GM19395 (cell line): Measurements from ENCODE around the gene EFHC2.
"Not testable (repeated sequence)": the region's sequence is repeated elsewhere in the genome, so short reads cannot be mapped to it uniquely, and the experiment has no call there.

ENCODE experiments used
- ATAC-seq: cut with Tn5 transposase; IDR thresholded peaks from one replicate; pipeline ENCODE4 v1.9.1; 2021; ENCODE audit warnings: mild to moderate bottlenecking, moderate library complexity; ENCODE audit not compliant: unreplicated experiment

Gene EFHC2

DNA sequence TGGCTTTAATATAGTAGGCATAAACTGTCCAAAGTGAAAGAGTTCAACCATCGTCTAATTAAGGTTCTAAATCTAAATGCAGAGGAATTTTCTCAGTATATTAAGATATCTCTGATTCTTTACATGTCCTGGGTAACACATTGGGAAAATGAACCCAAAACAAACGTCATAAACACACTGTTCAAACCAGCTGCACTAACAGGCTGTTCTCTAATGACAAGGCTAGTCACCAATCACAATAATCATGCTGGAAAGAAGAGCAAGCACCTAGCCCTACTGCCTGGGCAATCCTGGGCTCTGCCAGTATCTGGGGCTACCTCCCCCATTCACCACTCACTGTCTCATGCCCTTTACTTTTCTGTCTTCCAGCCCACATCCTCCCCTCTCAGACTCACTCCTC, 107.9 kb downstream of the EFHC2 start:
- no peak for ATAC-seq

- ATAC-seq = no peak
These were observed 108.9 kb downstream of the EFHC2 start for GRCh38 chrX:44234541-44234940.

- ATAC-seq = no peak
These were observed 109.4 kb downstream of the EFHC2 start for GRCh38 chrX:44234116-44234515.

DNA sequence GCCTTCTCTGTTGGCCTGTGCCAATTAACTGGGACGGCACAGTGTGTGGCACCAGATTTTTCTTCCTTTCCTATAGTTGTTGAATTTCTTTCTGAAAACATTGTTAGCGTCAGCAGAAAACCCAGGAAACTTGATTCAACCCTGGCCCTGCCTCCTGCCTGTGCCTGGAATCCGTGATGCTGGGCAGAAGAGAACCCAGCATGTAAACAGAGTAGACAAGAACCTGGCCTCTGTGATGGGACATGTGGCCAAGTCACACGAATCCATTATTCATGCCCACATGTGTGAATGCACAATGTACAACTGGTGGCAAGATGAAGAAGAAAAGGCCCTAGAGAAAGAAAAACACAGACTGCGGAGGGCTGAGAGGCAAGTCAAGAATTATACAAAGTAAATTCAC, 111.4 kb downstream of the EFHC2 start:
- no peak for ATAC-seq

DNA sequence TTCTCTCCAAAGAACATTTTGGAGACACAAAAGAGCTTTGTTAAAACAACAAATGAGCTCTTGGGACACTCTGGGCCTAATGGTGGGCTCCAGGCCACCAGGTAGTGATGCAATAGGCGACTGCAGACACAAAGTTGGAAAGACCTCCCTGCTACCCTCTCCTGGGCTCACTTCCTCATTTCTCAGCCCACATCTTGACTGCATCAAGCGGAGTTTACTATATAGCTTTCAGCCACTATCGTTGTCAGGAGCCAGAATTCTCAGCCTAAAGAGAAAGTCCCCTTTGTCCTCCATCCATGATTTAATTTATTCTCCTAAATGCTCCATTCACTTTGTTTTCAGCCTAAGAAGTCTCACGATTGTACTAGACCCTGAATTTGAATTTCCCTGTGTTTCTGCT, 114.9 kb downstream of the EFHC2 start:
- peak; percentile 82 for ATAC-seq

DNA sequence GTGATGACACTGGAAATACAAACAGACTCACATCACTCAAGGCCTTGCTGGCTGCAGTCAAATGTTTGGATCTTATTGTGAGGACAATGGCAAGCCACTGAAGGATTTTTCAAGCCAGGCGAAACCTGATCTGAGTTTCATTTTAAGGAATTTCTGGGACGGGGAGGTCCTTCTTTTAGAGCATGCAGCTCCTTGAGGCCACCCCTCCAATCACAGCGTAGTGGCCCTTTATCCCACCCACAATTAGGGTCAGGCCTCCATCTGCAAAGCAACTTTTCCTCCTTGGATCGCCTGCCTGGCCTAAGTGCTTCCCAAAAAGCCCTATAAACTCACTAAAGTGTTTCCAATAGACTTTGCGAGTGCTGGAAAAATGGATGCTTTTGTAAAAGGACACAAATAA, 115.5 kb downstream of the EFHC2 start:
- no peak for ATAC-seq

DNA sequence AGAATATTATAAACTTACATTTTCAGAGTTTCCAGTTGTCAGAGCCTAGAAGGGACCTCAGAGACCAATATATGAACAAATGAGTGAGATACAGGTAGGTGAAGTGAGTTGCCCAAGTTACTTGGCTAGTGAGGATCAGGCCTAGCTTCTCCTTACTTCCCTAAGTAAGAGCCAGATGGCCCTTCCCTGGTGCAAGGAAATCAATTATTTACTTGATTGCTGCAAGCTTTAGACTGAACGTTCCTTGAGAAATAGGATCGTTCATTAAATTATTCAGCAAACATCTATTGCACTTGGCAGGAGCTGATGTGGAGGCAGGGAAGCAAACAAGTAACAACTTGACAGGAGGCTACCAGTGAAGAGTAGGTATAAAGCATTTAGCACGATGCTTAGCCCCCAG, 117.8 kb downstream of the EFHC2 start:
- ATAC-seq = no peak

DNA sequence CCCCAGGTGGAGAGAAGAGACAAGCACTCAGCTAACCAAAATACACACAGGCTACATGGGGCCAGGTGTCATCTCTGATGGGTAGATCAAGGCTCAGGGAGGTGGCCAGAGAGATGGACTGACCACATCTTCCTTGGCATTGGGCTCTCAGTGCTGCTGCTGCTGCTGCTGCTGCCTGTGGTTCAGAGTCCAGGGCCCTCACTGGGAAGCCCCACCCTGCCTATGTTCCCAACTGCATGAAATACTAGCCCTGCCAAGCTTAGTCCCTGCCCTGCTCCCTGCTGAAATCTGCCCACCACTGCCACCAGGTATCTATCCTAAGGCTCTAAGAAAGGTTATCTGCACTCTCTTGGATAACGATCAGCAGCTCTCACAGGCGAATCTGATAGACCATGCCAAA, 118.7 kb downstream of the EFHC2 start:
- ATAC-seq = no peak

- ATAC-seq = no peak
These were observed 120.3 kb downstream of the EFHC2 start for GRCh38 chrX:44223150-44223549.

DNA sequence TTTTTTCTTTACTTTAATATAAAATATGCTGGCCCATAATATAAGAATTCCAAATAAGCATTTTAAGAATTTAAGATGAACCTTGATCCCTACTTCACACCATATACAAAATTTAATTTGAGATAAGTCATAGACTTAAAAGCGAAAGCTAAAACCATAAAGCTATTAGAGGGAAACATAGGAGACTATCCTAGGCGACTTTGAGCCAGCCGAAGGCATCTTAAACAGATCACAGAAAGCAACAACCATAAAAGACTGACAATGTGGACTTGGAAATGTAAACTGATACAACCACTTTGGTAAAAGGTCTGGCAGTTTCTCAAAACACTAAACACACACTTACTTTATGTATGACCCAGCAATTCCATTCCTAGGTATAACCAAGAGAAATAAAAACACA, 125.0 kb downstream of the EFHC2 start:
- no peak for ATAC-seq

DNA sequence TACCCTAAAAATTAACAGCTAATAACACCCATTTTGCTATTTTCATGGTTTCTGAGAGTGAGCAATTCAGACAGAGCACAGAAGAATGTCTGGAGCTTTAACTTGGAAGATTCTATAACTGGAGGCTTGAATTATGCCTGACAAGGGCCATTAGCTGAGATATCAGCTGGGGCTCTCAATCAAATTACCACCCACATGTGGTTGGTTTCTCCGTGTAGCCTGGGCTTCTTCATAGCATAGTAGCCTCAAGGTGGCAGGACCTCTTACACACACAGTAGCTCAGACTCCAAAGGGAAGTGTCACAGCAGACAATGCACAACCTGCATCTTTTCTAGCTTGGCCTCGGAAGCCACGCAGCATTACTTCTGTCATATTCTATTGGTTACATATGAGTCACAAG, 127.3 kb downstream of the EFHC2 start:
- no peak for ATAC-seq

DNA sequence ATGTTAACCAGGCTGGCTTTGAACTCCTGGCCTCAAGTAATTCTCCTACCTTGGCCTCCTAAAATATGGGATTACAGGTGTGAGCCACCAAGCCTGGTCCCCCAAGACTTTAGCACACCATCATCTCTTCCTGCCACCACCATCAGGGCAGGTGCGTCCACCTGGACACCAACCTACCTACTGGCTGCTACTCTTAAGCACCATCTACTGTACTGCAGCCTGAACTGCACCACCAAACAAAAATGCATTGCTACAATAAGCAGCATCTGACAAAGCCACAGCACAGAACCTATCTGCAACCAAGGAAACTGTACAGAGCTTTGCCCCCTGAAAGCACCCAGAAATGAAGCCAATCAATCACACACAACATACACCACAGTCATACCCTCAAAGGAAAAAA, 139.7 kb downstream of the EFHC2 start:
- ATAC-seq = no peak

DNA sequence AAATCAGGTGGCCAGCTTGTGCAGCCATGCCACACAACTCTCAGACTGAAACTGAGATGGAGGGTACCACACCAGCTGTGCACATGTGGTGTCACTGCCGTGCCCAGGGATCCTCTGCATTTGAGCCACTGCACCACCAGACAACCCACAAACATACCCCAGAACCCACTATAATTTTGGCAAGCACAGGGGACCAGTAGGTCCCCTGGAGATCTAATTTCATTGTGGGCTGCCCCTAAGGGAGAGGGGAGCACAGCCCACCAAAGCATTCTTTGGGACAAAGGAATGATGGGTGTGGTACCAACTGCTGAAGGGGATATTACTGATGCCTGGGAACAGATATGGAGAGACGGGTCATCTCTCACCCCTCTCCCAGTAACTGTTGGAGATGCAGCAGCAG, 140.9 kb downstream of the EFHC2 start:
- ATAC-seq = no peak

- no peak for ATAC-seq
These were observed 154.4 kb downstream of the EFHC2 start for GRCh38 chrX:44189116-44189515.

DNA sequence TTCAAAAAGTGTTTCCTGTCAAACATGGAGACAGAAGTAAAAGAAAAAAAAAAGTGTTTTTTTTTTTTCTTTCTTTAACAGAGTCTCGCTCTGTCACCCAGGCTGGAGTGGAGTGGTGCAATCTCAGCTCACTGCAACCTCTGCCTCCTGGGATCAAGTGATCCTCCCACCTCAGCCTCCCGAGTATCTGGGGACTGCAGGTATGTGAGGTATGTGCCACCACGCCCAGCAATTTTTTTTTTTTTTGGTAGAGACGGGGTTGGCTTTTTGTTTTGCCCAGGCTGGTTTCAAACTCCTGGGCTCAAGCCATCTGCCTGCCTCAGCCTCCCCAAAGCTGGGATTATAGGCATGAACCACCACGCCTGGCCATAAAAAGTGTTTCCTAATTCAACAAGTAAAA, 155.6 kb downstream of the EFHC2 start:
- not testable (repeated sequence) for ATAC-seq

DNA sequence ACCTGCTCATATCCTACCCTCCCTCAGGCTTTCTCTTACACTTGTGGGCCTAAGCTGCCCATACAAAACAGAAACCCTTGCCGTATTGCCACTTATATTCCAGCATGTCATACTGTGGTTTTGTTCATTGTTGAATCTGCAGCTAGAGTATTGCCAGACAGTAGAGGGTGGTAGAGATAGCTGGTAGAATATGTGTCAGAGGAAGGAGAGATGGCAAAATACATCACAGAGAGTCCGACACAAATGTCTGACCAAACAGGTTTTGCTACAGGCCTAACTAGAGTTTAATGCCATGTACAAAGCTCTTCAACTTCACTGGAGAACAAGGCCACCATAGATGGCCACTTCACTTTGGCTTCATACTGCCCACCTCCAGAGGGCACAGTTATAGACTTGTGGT, 160.1 kb downstream of the EFHC2 start:
- no peak for ATAC-seq

- no peak for ATAC-seq
These were observed 165.0 kb downstream of the EFHC2 start for GRCh38 chrX:44178274-44179053.

- no peak for ATAC-seq
These were observed 168.0 kb downstream of the EFHC2 start for GRCh38 chrX:44175455-44175854.

DNA sequence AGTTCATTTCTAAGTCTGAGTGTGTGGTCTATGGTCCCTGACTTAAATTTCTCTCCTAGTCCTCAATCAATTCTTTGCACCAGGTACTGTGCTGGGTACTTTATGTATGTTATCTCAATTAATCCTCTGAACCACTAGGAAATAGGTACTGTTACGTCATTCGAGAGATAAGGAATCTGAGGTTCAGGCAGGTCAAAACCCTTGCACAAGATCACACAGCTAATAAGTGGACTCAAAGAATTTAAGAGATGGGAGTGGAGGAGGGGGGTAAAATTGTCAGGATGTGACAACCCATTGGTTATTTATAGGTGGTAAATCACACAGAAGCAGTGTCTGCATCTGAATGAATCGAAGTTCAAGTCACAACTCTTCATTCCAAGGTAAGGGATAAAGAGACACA, 169.4 kb downstream of the EFHC2 start:
- ATAC-seq = no peak

DNA sequence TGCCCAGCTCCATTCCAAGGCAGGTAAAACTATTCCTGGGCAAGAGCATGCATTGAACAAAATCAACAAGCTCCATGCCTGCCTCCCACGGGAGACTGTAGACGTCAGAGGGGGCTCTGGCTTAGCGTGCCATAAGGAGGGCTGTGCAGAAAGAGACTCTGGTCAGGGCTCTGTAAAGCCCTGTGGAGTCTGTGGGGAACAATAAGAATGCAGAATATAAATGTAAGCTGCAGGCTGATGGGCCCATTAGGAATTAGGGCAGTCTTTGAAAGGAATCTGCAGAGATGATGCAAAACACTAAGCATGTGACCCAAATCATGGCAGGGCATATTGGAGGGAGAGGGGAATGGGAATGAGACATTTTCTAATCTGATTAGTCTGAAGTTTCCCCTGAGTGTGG, 170.3 kb downstream of the EFHC2 start:
- ATAC-seq = no peak

GRCh38 chrX:44167116-44167515, 176.4 kb downstream of the EFHC2 start:
- ATAC-seq = no peak

DNA sequence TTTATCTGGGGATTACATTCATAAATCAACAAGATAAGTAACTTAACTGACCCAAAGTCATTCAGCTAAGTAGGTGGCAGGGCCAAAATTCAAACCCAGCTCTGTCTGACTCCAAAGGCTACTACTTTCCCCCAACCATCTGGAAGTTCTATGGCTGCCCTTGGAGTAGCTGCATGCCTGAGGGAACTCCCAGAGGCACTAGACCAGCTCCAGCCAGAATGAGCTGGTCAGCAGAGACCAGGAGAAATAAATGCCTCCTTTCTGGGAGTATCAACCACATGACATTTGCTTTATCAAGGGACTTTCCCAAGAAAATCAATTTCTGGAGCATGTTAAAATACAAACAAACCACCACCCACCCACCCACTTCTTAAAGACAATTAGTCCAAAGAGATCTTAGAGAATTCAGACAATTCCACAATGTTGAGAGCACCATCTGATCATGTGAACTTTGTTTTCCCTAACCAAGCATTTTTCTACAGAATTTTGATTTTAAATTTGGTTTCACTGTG, 180.5 kb downstream of the EFHC2 start:
- ATAC-seq = no peak

DNA sequence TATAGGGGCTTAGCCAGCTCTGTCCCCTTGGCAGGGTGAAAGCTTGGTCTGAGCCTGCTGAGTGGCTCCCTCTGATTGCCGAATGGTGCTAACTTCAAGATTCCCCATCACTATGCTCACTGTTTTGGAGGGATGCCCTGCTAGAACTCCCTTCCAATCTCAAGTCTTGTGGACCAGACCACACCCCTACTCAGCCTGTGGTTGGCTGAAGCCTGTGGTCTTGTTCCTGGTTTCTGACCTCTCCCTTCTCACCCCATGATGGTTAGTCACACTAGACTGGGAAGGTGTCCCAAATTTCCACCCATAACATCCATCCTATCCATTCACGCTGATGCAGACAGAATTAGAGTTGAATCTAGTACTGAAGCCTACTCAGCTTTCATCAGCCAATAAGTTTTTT, 185.6 kb downstream of the EFHC2 start:
- ATAC-seq = no peak
